ENCODE results near the gene TIAM2.
A peak's percentile ranks its signal among the peaks of the same experiment; 100 is the strongest.

TIAM2 gene

GRCh38 chr6:155261111-155261900 is 266.2 kb downstream of the TIAM2 start:
- Histone ChIP-seq H3K23ac (ENCODE audit: low read length) (no peak overlapping the region), H2BK120ac (ENCODE audit: low read depth, low read length) (no peak overlapping the region), H3K27me3 (ENCODE audit: insufficient read depth, low read length, poor library complexity) (no peaks in the 10 kb centered on the region), H2AK5ac (ENCODE audit: low read length) (no peak overlapping the region), H3K18ac (ENCODE audit: low read length) (no peak overlapping the region), H3K27ac (ENCODE audit: low read depth, low read length) (no peak overlapping the region), H3K4me3 (ENCODE audit: low read length) (no peak overlapping the region), H3K4ac (ENCODE audit: low read depth, low read length) (no peak overlapping the region), H3K4me1 (ENCODE audit: control insufficient read depth, low read depth, low read length) (peaks cover 8% of the 10 kb centered on the region), H3K79me2 (ENCODE audit: control insufficient read depth, insufficient read depth, low read length) (no peaks in the 10 kb centered on the region), H3K36me3 (ENCODE audit: control insufficient read depth, insufficient read depth, low read length) (peaks cover 2% of the 10 kb centered on the region), H3K56ac (ENCODE audit: low read length) (no peak overlapping the region), H3K9ac (ENCODE audit: low read length) (no peak overlapping the region), H4K5ac (ENCODE audit: low read length) (no peak overlapping the region), H4K8ac (ENCODE audit: low read depth, low read length) (no peak overlapping the region), H3K79me1 (ENCODE audit: low read length) (peaks cover 3% of the 10 kb centered on the region), H3K4me2 (ENCODE audit: low read length) (no peak overlapping the region), H2BK5ac (ENCODE audit: low read length) (no peak overlapping the region), H2BK15ac (replicated peaks; ENCODE audit: low read depth) (no peak overlapping the region)
- whole genome bisulfite sequencing (ENCODE audit: extremely low coverage, insufficient coverage, low lambda C conversion rate): no CpG with 5 or more reads among the region's 11 CpGs
- DNase-seq: peak; percentile 84

- H3K23ac ChIP-seq (ENCODE audit: low read length): no peak overlapping the region
- H3K4me3 ChIP-seq (ENCODE audit: low read length): no peak overlapping the region
- no peak overlapping the region for H3K56ac ChIP-seq (ENCODE audit: low read length)
- peaks cover 8% of the 10 kb centered on the region for H3K4me1 ChIP-seq (ENCODE audit: control insufficient read depth, low read depth, low read length)
- H2AK5ac ChIP-seq (ENCODE audit: low read length): no peak overlapping the region
- no peak overlapping the region for H2BK120ac ChIP-seq (ENCODE audit: low read depth, low read length)
- H3K4me2 ChIP-seq (ENCODE audit: low read length): no peak overlapping the region
- H4K5ac ChIP-seq (ENCODE audit: low read length): no peak overlapping the region
- no peaks in the 10 kb centered on the region for H3K27me3 ChIP-seq (ENCODE audit: insufficient read depth, low read length, poor library complexity)
- WGBS (ENCODE audit: extremely low coverage, insufficient coverage, low lambda C conversion rate): no CpG with 5 or more reads among the region's 4 CpGs
- no peak overlapping the region for H4K8ac ChIP-seq (ENCODE audit: low read depth, low read length)
- peaks cover 3% of the 10 kb centered on the region for H3K79me1 ChIP-seq (ENCODE audit: low read length)
- H3K9ac ChIP-seq (ENCODE audit: low read length): no peak overlapping the region
- H3K27ac ChIP-seq (ENCODE audit: low read depth, low read length): no peak overlapping the region
- no peak overlapping the region for H2BK15ac ChIP-seq (replicated peaks; ENCODE audit: low read depth)
- no peak overlapping the region for H2BK5ac ChIP-seq (ENCODE audit: low read length)
- H3K18ac ChIP-seq (ENCODE audit: low read length): no peak overlapping the region
- H3K79me2 ChIP-seq (ENCODE audit: control insufficient read depth, insufficient read depth, low read length): no peaks in the 10 kb centered on the region
- DNase-seq: no peak
- no peaks in the 10 kb centered on the region for H3K36me3 ChIP-seq (ENCODE audit: control insufficient read depth, insufficient read depth, low read length)
- no peak overlapping the region for H3K4ac ChIP-seq (ENCODE audit: low read depth, low read length)
Measured at GRCh38 chr6:155262655-155263054, 267.5 kb downstream of the TIAM2 start.

GRCh38 chr6:155263373-155264063 is 268.4 kb downstream of the TIAM2 start, which contains the start of gene CLDN20:
TSS of gene CLDN20 (plus strand) at chr6:155264013. CDS start at chr6:155275720, 11,707 bp downstream.
- no peak within 1 kb of the TSS for H2BK120ac ChIP-seq (ENCODE audit: low read depth, low read length)
- H3K79me2 ChIP-seq (ENCODE audit: control insufficient read depth, insufficient read depth, low read length): no peaks in the 10 kb centered on the region
- no CpG with 5 or more reads among the region's 10 CpGs for WGBS (ENCODE audit: extremely low coverage, insufficient coverage, low lambda C conversion rate)
- H4K8ac ChIP-seq (ENCODE audit: low read depth, low read length): no peak within 1 kb of the TSS
- peaks cover 8% of the 10 kb centered on the region for H3K4me1 ChIP-seq (ENCODE audit: control insufficient read depth, low read depth, low read length)
- H3K23ac ChIP-seq (ENCODE audit: low read length): no peak within 1 kb of the TSS
- DNase-seq: no peak
- no peaks in the 10 kb centered on the region for H3K36me3 ChIP-seq (ENCODE audit: control insufficient read depth, insufficient read depth, low read length)
- no peaks in the 10 kb centered on the region for H3K27me3 ChIP-seq (ENCODE audit: insufficient read depth, low read length, poor library complexity)
- H3K18ac ChIP-seq (ENCODE audit: low read length): no peak within 1 kb of the TSS
- H3K4ac ChIP-seq (ENCODE audit: low read depth, low read length): no peak within 1 kb of the TSS
- H3K56ac ChIP-seq (ENCODE audit: low read length): no peak within 1 kb of the TSS
- no peak within 1 kb of the TSS for H2BK15ac ChIP-seq (replicated peaks; ENCODE audit: low read depth)
- no peak within 1 kb of the TSS for H3K4me3 ChIP-seq (ENCODE audit: low read length)
- H3K9ac ChIP-seq (ENCODE audit: low read length): no peak within 1 kb of the TSS
- H3K27ac ChIP-seq (ENCODE audit: low read depth, low read length): no peak within 1 kb of the TSS
- H4K5ac ChIP-seq (ENCODE audit: low read length): no peak within 1 kb of the TSS
- no peak within 1 kb of the TSS for H2BK5ac ChIP-seq (ENCODE audit: low read length)
- H2AK5ac ChIP-seq (ENCODE audit: low read length): no peak within 1 kb of the TSS
- peaks cover 3% of the 10 kb centered on the region for H3K79me1 ChIP-seq (ENCODE audit: low read length)
- H3K4me2 ChIP-seq (ENCODE audit: low read length): no peak within 1 kb of the TSS

GRCh38 chr6:155264693-155265320 is 269.7 kb downstream of the TIAM2 start:
- DNase-seq: no peak
- Histone ChIP-seq H2BK120ac (ENCODE audit: low read depth, low read length) (no peak overlapping the region), H3K4me1 (ENCODE audit: control insufficient read depth, low read depth, low read length) (peaks cover 8% of the 10 kb centered on the region), H4K5ac (ENCODE audit: low read length) (no peak overlapping the region), H3K27me3 (ENCODE audit: insufficient read depth, low read length, poor library complexity) (no peaks in the 10 kb centered on the region), H3K27ac (ENCODE audit: low read depth, low read length) (no peak overlapping the region), H3K4me3 (ENCODE audit: low read length) (no peak overlapping the region), H4K8ac (ENCODE audit: low read depth, low read length) (no peak overlapping the region), H2BK5ac (ENCODE audit: low read length) (no peak overlapping the region), H3K79me1 (ENCODE audit: low read length) (peaks cover 3% of the 10 kb centered on the region), H2AK5ac (ENCODE audit: low read length) (no peak overlapping the region), H3K23ac (ENCODE audit: low read length) (no peak overlapping the region), H2BK15ac (replicated peaks; ENCODE audit: low read depth) (no peak overlapping the region), H3K4me2 (ENCODE audit: low read length) (no peak overlapping the region), H3K18ac (ENCODE audit: low read length) (no peak overlapping the region), H3K79me2 (ENCODE audit: control insufficient read depth, insufficient read depth, low read length) (no peaks in the 10 kb centered on the region), H3K56ac (ENCODE audit: low read length) (no peak overlapping the region), H3K36me3 (ENCODE audit: control insufficient read depth, insufficient read depth, low read length) (no peaks in the 10 kb centered on the region), H3K9ac (ENCODE audit: low read length) (no peak overlapping the region), H3K4ac (ENCODE audit: low read depth, low read length) (no peak overlapping the region)
- WGBS (ENCODE audit: extremely low coverage, insufficient coverage, low lambda C conversion rate): no CpG with 5 or more reads among the region's 9 CpGs

- no CpG with 5 or more reads among the region's 4 CpGs for WGBS (ENCODE audit: extremely low coverage, insufficient coverage, low lambda C conversion rate)
- DNase-seq: peak; percentile 49
- Histone ChIP-seq H2AK5ac (ENCODE audit: low read length) (no peak overlapping the region), H4K8ac (ENCODE audit: low read depth, low read length) (no peak overlapping the region), H3K79me2 (ENCODE audit: control insufficient read depth, insufficient read depth, low read length) (no peaks in the 10 kb centered on the region), H3K79me1 (ENCODE audit: low read length) (peaks cover 3% of the 10 kb centered on the region), H3K23ac (ENCODE audit: low read length) (no peak overlapping the region), H3K27me3 (ENCODE audit: insufficient read depth, low read length, poor library complexity) (no peaks in the 10 kb centered on the region), H3K36me3 (ENCODE audit: control insufficient read depth, insufficient read depth, low read length) (no peaks in the 10 kb centered on the region), H3K27ac (ENCODE audit: low read depth, low read length) (no peak overlapping the region), H2BK15ac (replicated peaks; ENCODE audit: low read depth) (no peak overlapping the region), H4K5ac (ENCODE audit: low read length) (no peak overlapping the region), H3K4ac (ENCODE audit: low read depth, low read length) (no peak overlapping the region), H3K4me3 (ENCODE audit: low read length) (no peak overlapping the region), H3K9ac (ENCODE audit: low read length) (no peak overlapping the region), H2BK120ac (ENCODE audit: low read depth, low read length) (no peak overlapping the region), H3K4me1 (ENCODE audit: control insufficient read depth, low read depth, low read length) (peaks cover 7% of the 10 kb centered on the region), H3K18ac (ENCODE audit: low read length) (no peak overlapping the region), H3K4me2 (ENCODE audit: low read length) (no peak overlapping the region), H3K56ac (ENCODE audit: low read length) (no peak overlapping the region), H2BK5ac (ENCODE audit: low read length) (no peak overlapping the region)
Measured at GRCh38 chr6:155265843-155266535, 270.9 kb downstream of the TIAM2 start.

Measured in mesendoderm (in vitro differentiated cells).